HG03469 (cell line): Measurements from ENCODE around the gene CCDC18.
"Not testable (repeated sequence)": the region's sequence is repeated elsewhere in the genome, so short reads cannot be mapped to it uniquely, and the experiment has no call there.

Source experiments
- ATAC-seq: cut with Tn5 transposase; IDR thresholded peaks from one replicate; pipeline ENCODE4 v1.9.1; 2021; ENCODE audit warnings: mild to moderate bottlenecking, moderate library complexity, moderate number of reproducible peaks; ENCODE audit not compliant: unreplicated experiment

Gene CCDC18

GRCh38 chr1:93180723-93181613, at the start of gene CCDC18:
Gene CCDC18 (plus strand): TSS chr1:93180724. CDS start chr1:93183362, 2,638 bp downstream.
- no peak for ATAC-seq

GRCh38 chr1:93132638-93133037, 47.9 kb upstream of the CCDC18 start:
- ATAC-seq, result no peak

GRCh38 chr1:93136445-93136844, 44.1 kb upstream of the CCDC18 start:
- no peak for ATAC-seq

GRCh38 chr1:93137604-93138292, 42.8 kb upstream of the CCDC18 start:
- no peak for ATAC-seq

- ATAC-seq, result no peak
Measured at GRCh38 chr1:93140106-93140505, 40.4 kb upstream of the CCDC18 start.

GRCh38 chr1:93142161-93142560, 38.4 kb upstream of the CCDC18 start:
- no peak for ATAC-seq

GRCh38 chr1:93143136-93143535, 37.4 kb upstream of the CCDC18 start:
- no peak for ATAC-seq

- no peak for ATAC-seq
Measured at GRCh38 chr1:93143769-93144168, 36.8 kb upstream of the CCDC18 start.

GRCh38 chr1:93148001-93148400, 32.5 kb upstream of the CCDC18 start:
- no peak for ATAC-seq

- ATAC-seq, result no peak
Measured at GRCh38 chr1:93150729-93151128, 29.8 kb upstream of the CCDC18 start.

GRCh38 chr1:93151474-93151873, 29.1 kb upstream of the CCDC18 start:
- no peak for ATAC-seq

GRCh38 chr1:93152835-93153234, 27.7 kb upstream of the CCDC18 start:
- no peak for ATAC-seq

- ATAC-seq, result no peak
Measured at GRCh38 chr1:93154898-93155297, 25.6 kb upstream of the CCDC18 start.

GRCh38 chr1:93155335-93155734, 25.2 kb upstream of the CCDC18 start:
- ATAC-seq, result no peak

- ATAC-seq, result no peak
Measured at GRCh38 chr1:93159337-93159736, 21.2 kb upstream of the CCDC18 start.

GRCh38 chr1:93163314-93163713, 17.2 kb upstream of the CCDC18 start:
- ATAC-seq, result not testable (repeated sequence)

GRCh38 chr1:93164816-93165215, 15.7 kb upstream of the CCDC18 start:
- ATAC-seq, result no peak

GRCh38 chr1:93165895-93166294, 14.6 kb upstream of the CCDC18 start:
- ATAC-seq, result not testable (repeated sequence)

GRCh38 chr1:93167006-93167405, 13.5 kb upstream of the CCDC18 start:
- ATAC-seq, result no peak

- ATAC-seq, result not testable (repeated sequence)
Measured at GRCh38 chr1:93170141-93170678, 10.3 kb upstream of the CCDC18 start.

GRCh38 chr1:93171549-93172034, 8.9 kb upstream of the CCDC18 start:
- no peak for ATAC-seq

GRCh38 chr1:93172778-93173177, 7.7 kb upstream of the CCDC18 start:
- no peak for ATAC-seq
